Keratinocyte (primary cell): ENCODE data around the gene FLT3.

Source experiments
- CTCF ChIP-seq, 3 experiments: IDR thresholded peaks in 1 of 3; conservative IDR thresholded peaks in 1 of 3; optimal IDR thresholded peaks in 1 of 3; 2 replicates in 2 of 3; 3 replicates in 1 of 3; pipeline versions ENCODE3 to v1.5.1; 2011; ENCODE audit warnings: low read length in 3 of 3, mild to moderate bottlenecking in 3 of 3, moderate library complexity in 2 of 3, control low read depth in 1 of 3, inconsistent platforms in 1 of 3; ENCODE audit not compliant: insufficient read depth in 2 of 3; ENCODE audit errors: extremely low read depth in 1 of 3
- EZH2 ChIP-seq: IDR thresholded peaks from one replicate; pipeline ENCODE4 v1.6.1; 2012; ENCODE audit warnings: inconsistent platforms, mild to moderate bottlenecking, low read length, moderate library complexity

GRCh38 chr13:27979001-27979643 lies 121.3 kb downstream of the FLT3 start:
- no peak for TF ChIP-seq CTCF (optimal IDR thresholded peaks at IDR 0.05 in 1 of 3, IDR thresholded peaks at IDR 0.05 in 1 of 3, conservative IDR thresholded peaks at IDR 0.05 in 1 of 3; ENCODE audit: extremely low read depth in 1 of 3, insufficient read depth in 2 of 3, low read length in 3 of 3)
- no peak for TF ChIP-seq EZH2
